Measurements from ENCODE around the gene WFS1.

DNA sequence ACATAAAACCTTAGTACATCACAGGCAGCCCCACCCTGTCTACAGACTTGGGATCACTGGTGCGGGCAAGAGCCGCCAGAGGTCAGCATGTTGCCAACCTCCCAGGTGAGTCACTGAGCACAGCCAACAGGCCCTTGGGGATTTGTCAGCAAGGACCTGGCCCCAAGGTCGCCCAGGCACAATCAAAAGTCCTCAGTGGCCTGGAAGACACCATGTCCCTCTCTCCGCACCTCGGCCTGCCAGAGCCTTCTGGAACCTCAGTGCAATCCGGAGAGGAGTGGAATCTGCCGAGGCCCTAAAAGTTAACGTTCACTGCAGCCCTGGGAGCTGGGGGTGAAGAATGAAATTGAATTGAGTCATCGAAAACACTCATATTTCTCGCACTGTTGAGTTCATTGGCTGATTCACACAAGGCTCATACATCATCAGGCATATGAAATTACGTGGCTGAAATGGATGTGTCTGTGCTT, 74.3 kb downstream of the WFS1 start:
- TF ChIP-seq, protein P1, sequence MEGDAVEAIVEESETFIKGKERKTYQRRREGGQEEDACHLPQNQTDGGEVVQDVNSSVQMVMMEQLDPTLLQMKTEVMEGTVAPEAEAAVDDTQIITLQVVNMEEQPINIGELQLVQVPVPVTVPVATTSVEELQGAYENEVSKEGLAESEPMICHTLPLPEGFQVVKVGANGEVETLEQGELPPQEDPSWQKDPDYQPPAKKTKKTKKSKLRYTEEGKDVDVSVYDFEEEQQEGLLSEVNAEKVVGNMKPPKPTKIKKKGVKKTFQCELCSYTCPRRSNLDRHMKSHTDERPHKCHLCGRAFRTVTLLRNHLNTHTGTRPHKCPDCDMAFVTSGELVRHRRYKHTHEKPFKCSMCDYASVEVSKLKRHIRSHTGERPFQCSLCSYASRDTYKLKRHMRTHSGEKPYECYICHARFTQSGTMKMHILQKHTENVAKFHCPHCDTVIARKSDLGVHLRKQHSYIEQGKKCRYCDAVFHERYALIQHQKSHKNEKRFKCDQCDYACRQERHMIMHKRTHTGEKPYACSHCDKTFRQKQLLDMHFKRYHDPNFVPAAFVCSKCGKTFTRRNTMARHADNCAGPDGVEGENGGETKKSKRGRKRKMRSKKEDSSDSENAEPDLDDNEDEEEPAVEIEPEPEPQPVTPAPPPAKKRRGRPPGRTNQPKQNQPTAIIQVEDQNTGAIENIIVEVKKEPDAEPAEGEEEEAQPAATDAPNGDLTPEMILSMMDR (IDR thresholded peaks at IDR 0.05), result no peak
- TF ChIP-seq POLR2A (IDR thresholded peaks at IDR 0.05), result no peak
